ENCODE measurements around the gene CRTAC1. TPM values are rescaled to one million over a fixed set of nuclear protein-coding genes. Genes with fewer than 3 reads are reported as not detected.

CRTAC1 gene
- total RNA-seq, 1 experiment from 2014 or later = 1.2 TPM

DNA sequence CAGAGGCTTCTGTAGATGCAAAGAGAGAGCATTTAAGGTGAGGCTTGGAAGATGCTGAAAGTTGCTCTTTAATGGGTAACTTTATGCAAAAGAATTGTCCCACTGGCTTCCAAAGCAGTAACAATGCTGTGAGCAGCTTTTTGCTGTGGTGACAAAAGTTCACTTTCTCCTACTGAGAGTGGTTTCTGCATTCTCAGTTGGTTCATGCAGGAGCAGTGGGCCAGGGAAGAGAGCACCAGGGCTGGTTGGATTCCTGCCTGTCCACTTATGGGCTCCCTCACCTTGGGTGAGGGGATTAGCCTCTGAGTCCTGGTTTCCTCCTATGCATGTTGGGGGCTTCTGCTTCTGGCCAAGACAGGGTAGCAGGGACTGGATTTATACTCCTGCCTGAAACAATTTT is 211.8 kb downstream of the CRTAC1 start:
- Mint-ChIP-seq H3K36me3 (no peaks in the 10 kb centered on the region), H3K9me3 (no peaks in the 10 kb centered on the region), H3K4me3 (no peak overlapping the region), H3K4me1 (peaks cover 9% of the 10 kb centered on the region), H3K27me3 (ENCODE audit: low read depth) (no peaks in the 10 kb centered on the region), H3K27ac (no peak overlapping the region)
- POLR2A ChIA-PET = no interaction called here
- DNase-seq (ENCODE audit: low spot score) (no peak), ATAC-seq (no peak)
- TF ChIP-seq ZBTB21 (CRISPR knock-in tag; IDR thresholded peaks at IDR 0.05; ENCODE audit: borderline replicate concordance) = no peak
- TF ChIP-seq ZMAT4 (CRISPR knock-in tag; IDR thresholded peaks at IDR 0.05) = no peak
- no peak for TF ChIP-seq TCF7 (CRISPR knock-in tag; IDR thresholded peaks at IDR 0.05; ENCODE audit: low read depth)
- TF ChIP-seq USF2 (CRISPR knock-in tag; IDR thresholded peaks at IDR 0.05) = no peak
- no peak for TF ChIP-seq ZNF671 (CRISPR knock-in tag; IDR thresholded peaks at IDR 0.05)
- TF ChIP-seq NR1H2 (CRISPR knock-in tag; IDR thresholded peaks at IDR 0.05) = no peak
- no peak for TF ChIP-seq GTF2I (CRISPR knock-in tag; conservative IDR thresholded peaks at IDR 0.05)
- no peak for TF ChIP-seq NFATC4 (CRISPR knock-in tag; IDR thresholded peaks at IDR 0.05)
- TF ChIP-seq, protein P1, sequence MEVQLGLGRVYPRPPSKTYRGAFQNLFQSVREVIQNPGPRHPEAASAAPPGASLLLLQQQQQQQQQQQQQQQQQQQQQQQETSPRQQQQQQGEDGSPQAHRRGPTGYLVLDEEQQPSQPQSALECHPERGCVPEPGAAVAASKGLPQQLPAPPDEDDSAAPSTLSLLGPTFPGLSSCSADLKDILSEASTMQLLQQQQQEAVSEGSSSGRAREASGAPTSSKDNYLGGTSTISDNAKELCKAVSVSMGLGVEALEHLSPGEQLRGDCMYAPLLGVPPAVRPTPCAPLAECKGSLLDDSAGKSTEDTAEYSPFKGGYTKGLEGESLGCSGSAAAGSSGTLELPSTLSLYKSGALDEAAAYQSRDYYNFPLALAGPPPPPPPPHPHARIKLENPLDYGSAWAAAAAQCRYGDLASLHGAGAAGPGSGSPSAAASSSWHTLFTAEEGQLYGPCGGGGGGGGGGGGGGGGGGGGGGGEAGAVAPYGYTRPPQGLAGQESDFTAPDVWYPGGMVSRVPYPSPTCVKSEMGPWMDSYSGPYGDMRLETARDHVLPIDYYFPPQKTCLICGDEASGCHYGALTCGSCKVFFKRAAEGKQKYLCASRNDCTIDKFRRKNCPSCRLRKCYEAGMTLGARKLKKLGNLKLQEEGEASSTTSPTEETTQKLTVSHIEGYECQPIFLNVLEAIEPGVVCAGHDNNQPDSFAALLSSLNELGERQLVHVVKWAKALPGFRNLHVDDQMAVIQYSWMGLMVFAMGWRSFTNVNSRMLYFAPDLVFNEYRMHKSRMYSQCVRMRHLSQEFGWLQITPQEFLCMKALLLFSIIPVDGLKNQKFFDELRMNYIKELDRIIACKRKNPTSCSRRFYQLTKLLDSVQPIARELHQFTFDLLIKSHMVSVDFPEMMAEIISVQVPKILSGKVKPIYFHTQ (CRISPR knock-in tag; IDR thresholded peaks at IDR 0.05) = no peak
- no peak for TF ChIP-seq HMGA2 (CRISPR knock-in tag; IDR thresholded peaks at IDR 0.05)
- no peak for TF ChIP-seq SOX15 (CRISPR knock-in tag; IDR thresholded peaks at IDR 0.05)
- TF ChIP-seq, protein P2, sequence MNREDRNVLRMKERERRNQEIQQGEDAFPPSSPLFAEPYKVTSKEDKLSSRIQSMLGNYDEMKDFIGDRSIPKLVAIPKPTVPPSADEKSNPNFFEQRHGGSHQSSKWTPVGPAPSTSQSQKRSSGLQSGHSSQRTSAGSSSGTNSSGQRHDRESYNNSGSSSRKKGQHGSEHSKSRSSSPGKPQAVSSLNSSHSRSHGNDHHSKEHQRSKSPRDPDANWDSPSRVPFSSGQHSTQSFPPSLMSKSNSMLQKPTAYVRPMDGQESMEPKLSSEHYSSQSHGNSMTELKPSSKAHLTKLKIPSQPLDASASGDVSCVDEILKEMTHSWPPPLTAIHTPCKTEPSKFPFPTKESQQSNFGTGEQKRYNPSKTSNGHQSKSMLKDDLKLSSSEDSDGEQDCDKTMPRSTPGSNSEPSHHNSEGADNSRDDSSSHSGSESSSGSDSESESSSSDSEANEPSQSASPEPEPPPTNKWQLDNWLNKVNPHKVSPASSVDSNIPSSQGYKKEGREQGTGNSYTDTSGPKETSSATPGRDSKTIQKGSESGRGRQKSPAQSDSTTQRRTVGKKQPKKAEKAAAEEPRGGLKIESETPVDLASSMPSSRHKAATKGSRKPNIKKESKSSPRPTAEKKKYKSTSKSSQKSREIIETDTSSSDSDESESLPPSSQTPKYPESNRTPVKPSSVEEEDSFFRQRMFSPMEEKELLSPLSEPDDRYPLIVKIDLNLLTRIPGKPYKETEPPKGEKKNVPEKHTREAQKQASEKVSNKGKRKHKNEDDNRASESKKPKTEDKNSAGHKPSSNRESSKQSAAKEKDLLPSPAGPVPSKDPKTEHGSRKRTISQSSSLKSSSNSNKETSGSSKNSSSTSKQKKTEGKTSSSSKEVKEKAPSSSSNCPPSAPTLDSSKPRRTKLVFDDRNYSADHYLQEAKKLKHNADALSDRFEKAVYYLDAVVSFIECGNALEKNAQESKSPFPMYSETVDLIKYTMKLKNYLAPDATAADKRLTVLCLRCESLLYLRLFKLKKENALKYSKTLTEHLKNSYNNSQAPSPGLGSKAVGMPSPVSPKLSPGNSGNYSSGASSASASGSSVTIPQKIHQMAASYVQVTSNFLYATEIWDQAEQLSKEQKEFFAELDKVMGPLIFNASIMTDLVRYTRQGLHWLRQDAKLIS (CRISPR knock-in tag; IDR thresholded peaks at IDR 0.05; ENCODE audit: borderline replicate concordance) = no peak
- no peak for TF ChIP-seq ZNF423 (CRISPR knock-in tag; IDR thresholded peaks at IDR 0.05)
- TF ChIP-seq OVOL2 (CRISPR knock-in tag; IDR thresholded peaks at IDR 0.05; ENCODE audit: borderline replicate concordance) = no peak
- TF ChIP-seq ZNF263 (CRISPR knock-in tag; IDR thresholded peaks at IDR 0.05; ENCODE audit: low read depth) = no peak
- TF ChIP-seq EMX1 (CRISPR knock-in tag; IDR thresholded peaks at IDR 0.05) = no peak
- no peak for TF ChIP-seq FOXP4 (CRISPR knock-in tag; IDR thresholded peaks at IDR 0.05)
- no peak for TF ChIP-seq ESRRA (CRISPR knock-in tag; IDR thresholded peaks at IDR 0.05; ENCODE audit: borderline replicate concordance)
- TF ChIP-seq, protein P3, sequence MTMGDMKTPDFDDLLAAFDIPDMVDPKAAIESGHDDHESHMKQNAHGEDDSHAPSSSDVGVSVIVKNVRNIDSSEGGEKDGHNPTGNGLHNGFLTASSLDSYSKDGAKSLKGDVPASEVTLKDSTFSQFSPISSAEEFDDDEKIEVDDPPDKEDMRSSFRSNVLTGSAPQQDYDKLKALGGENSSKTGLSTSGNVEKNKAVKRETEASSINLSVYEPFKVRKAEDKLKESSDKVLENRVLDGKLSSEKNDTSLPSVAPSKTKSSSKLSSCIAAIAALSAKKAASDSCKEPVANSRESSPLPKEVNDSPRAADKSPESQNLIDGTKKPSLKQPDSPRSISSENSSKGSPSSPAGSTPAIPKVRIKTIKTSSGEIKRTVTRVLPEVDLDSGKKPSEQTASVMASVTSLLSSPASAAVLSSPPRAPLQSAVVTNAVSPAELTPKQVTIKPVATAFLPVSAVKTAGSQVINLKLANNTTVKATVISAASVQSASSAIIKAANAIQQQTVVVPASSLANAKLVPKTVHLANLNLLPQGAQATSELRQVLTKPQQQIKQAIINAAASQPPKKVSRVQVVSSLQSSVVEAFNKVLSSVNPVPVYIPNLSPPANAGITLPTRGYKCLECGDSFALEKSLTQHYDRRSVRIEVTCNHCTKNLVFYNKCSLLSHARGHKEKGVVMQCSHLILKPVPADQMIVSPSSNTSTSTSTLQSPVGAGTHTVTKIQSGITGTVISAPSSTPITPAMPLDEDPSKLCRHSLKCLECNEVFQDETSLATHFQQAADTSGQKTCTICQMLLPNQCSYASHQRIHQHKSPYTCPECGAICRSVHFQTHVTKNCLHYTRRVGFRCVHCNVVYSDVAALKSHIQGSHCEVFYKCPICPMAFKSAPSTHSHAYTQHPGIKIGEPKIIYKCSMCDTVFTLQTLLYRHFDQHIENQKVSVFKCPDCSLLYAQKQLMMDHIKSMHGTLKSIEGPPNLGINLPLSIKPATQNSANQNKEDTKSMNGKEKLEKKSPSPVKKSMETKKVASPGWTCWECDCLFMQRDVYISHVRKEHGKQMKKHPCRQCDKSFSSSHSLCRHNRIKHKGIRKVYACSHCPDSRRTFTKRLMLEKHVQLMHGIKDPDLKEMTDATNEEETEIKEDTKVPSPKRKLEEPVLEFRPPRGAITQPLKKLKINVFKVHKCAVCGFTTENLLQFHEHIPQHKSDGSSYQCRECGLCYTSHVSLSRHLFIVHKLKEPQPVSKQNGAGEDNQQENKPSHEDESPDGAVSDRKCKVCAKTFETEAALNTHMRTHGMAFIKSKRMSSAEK (CRISPR knock-in tag; IDR thresholded peaks at IDR 0.05; ENCODE audit: borderline replicate concordance) = no peak
- CTCF ChIA-PET = interaction anchor here (0.8 to 1.2 kb wide), 2 partner anchors 9 to 22 kb away, joined by 3 to 4 read pairs; no protein-coding TSS in a partner anchor

Measured in WTC11 (cell line).